IPS DF 4.7 (cell line): ENCODE measurements around the gene SCFD2.

Source experiments
- DNase-seq: peaks from one replicate; pipeline ENCODE4 v3.0.0-alpha.2; 2013; ENCODE audit warnings: low spot score; ENCODE audit errors: extremely low read depth

Gene SCFD2

DNA sequence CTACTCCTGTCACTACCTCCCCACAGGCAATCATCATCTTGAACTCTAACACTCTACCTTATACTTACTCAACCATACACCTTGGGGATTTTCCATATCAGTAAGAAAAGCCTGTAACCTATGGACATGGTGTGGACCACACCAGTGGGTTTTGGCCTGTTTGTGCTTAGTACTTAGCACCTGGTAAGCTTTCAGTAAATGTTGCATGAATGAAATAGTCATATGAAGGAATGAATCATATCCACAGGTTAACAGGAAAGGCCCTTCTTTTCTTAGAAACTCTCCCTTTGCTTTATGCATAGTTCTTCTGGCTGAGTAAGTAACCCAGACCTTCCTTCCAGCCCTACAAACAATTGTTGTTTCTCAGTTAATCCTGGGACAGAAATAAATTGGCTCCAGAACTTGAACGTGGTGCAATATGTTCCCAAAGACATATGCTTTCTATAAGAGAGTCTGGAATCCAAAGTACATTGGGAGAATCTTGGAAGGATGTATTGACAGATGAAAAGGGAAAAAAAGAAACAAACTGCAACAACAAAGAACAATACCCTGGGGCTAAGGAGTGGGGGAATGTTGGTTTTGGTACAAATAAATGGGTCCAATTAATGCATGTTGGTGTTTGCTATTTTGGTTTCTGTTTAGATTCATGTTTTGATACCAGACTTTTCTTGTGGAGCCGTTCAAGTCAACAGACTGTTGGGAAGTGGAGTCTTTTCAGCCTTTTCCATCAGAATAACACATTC is 475.9 kb downstream of the SCFD2 start:
- no peak for DNase-seq

- DNase-seq = no peak
Observed at GRCh38 chr4:52889354-52889753, 476.5 kb downstream of the SCFD2 start.

DNA sequence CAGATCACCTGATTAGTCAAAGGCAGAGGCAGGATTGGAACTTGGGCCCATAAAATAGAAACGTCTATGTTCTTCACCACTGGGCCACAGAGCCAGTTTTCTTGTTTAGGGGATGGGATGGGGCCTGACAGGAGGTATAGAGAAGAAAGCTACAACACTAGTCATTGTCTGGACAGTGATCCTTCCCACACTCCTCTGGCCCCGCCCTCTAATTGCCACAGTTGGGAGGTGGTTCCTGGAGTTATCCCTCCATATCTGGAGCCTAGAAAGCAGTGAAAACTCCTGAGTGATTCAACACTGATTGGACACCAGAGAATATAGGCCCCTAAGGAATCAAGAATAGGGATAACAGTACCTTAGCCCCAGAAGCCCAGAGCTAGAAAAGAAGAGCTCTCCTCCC is 480.9 kb downstream of the SCFD2 start:
- DNase-seq = no peak

- DNase-seq = no peak
Observed at GRCh38 chr4:52883707-52884669, 481.9 kb downstream of the SCFD2 start.

DNA sequence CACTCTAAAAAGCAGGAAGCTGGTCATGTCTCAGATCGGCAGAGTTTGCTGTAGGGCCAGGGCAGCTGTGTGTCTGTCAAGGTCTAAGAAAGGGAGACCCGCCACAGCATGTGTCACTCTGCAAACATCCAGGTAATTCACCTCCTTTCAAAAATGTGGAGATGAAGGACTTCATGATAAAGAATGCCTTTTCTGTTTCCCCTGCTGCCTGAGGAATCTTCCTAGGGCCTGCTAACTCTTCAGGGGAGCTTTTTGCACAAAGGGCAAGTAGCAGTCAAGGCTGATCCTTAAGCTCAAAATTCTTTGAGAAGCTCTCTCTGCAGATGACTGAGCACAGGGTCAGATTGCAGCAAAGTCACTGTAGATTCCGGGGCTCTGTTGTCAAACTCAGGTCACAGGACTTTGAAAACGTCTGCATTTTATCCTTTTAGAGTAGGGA is 482.7 kb downstream of the SCFD2 start:
- DNase-seq = no peak

DNA sequence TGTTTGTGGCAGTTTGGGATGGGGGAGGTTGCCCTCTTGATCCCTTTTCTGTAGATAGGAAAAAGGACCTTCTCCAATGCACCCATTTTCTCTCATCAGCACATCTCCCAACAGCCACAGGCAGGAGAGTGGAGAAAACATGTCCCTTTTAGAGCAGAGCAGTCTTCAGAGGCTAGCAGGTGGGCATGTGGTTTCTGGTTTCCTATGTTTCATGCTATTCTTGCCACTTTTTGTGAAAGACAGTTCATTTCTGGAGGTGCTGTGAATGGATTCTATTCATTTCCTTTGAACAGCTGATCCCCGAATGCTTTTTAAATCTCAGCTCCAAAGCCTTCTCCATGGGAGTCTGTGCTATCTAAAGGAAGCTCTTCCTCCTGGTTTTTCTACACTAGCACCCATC is 484.9 kb downstream of the SCFD2 start:
- no peak for DNase-seq

DNA sequence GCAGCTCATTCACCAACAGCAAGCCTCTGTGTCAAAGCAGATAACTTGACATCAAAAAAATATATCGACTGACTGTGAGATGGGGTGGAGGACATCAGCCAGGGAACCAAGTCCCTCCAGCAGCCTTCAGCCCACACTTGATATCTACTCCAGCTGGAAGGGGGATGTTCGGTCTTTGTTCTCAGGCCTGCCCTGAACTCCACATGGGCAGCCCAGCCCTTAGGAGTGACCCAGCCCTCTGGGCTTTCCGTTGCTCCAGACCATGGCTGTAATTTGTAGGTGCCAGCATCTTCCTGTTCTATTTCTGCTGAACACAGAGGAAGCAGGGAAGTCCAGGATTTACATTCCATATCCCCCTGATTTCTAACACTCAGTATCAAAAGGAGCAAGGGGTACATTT is 486.4 kb downstream of the SCFD2 start:
- no peak for DNase-seq

DNA sequence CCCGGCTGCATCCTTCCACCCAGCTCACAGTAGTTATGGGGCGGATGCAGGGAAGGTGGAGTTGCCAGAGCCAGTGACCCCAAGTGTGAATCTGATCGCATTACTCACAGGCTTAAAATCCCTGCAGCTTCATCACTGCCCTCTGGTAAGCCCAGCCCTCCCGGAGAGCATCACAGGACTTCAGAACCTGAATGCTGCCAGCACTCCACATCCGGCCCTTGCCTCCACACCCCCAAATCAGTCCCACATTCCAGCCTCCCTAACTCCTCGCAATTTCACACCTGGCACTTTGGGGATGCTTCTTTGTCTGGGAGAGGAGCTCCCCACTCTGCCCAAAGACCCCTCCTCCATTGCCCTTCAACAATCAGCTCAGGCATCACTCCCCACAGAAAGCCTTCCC is 488.2 kb downstream of the SCFD2 start:
- no peak for DNase-seq

GRCh38 chr4:52877036-52877435 is 488.8 kb downstream of the SCFD2 start:
- no peak for DNase-seq

DNA sequence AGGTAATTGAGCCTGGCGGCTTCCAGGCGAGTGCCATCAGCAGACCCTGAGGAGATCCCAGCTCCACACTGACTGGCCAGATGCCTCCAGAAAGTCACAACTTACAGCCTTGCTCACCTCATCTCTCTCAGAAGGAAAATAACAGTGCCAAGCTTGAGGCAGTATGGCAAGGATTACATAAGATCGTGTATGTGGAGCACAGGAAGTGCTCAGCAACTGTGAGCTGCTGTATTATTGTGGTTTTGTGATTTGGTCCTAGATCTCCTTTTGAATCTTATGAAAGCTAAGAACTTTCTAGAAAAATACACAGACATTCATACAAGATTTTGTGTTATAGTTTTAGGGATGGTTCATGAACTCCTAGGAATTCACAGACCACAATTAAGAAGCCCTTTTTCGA is 489.8 kb downstream of the SCFD2 start:
- no peak for DNase-seq

DNA sequence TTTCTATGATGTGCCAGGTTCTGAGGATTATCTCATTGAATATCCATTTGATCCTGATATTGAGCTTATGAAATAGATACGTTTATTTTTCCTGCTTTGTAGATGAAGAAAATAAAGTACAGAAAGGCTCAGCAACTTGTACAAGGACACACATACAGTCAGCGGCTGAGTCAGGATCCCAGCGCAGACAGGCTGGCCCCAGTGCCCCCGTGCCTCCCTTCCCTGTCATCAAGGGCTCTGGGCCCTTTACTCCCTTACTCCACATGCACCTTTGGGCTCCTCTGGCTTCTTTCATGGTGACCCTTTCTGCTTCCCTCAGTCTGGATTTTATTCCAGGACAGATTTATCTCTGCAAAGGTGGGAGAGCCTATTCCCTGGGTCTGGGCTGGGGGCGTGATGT is 490.9 kb downstream of the SCFD2 start:
- DNase-seq = no peak

DNA sequence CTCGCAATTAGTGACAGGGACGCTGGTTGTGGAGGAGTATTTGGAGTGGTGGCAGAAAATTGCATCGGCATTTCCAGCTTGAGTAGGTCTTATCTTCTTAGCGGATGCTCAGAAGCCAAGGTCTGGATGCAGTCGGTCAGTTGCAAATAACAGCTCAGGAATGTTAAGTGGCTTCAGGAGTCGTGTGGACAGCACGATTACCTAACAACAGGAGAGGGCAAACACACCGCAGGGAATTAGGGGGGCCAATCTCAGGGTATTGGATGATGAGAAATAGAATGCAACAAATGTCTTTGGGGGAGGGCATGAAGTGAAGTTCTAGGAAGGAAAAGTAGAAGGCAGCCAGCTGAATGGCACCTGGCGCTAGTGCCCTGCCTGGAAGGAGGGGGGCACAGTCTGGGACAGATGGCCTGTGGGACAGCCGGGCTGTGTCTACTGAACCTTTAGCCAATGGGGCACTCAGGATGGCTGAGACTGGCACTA is 492.0 kb downstream of the SCFD2 start:
- DNase-seq = peak; percentile 91

DNA sequence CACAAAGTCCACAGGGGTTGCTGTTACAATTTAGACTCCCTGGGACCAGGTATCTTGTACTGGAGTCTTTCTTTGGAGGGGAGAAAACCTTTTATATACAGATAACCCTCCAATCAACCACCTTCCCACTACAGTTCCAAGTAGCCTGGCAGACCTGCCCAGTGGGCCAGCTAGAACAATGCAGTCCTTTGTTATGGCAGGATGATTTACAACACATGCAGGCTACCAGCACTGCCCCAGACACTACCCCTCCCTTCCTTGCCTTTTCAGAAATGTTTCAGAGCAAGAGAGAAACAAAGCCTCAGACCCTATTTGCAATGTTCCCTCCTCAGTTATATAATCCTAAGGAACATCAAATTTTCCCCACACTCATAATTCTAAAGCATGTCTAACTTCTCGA is 492.7 kb downstream of the SCFD2 start:
- DNase-seq = no peak

DNA sequence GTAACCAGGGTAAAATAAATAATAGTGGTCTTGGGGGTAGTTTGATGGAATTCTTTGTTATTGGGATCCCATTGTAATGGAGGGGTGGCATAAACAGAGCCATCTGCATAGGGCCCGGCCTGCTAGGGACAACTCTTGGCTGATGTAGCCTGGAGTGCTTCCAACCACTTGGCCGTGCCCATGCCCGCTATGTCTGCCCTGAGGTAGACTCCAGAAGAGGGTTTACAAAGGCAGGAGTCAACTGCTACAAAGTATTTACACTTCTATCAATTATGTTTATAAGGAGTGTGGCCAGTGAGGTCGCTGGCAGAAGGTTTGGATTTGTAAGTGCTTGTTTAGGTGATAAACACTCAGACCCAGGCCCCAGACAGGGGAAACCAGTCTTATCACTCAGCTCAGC is 495.6 kb downstream of the SCFD2 start:
- DNase-seq = no peak

DNA sequence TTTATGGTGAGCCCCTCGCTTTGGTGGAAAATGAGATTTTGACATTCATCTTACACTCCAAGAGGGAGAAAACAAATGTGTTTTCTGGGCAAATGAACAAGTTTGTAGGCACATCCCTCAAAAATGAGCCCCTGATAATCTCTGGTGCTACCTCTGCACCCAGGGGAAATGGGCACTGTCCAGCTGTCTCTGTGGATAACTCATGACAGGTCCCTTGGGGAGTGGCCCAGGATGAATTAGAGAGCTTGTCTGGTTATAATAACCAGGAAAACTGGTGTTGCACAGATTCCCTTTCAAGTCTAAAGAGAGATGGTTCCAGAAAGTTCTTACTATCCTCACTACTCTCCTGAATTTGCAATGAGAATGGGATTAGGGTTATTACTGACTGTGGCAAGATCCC is 496.2 kb downstream of the SCFD2 start:
- DNase-seq = no peak

DNA sequence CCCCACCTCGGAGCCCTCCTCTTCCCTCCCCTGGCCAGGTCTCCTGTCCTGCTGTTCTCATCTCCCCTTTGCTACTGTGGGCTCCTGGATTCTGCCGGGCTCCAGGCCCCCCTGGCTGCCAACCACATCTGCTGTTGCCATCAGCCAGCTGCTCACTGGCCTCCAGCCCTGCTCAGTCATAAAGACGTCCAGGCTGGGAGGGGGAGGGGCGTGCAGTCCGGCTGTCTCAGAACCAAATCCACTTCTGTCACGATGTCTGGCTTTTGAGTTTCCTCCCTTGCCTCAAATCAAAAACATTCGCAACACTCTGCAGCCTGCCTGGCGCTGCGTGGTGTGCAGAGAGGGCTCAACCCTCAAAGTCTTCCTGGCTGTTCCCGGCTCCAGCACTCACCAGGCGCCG is 496.7 kb downstream of the SCFD2 start:
- DNase-seq = no peak

GRCh38 chr4:52868133-52868532 is 497.7 kb downstream of the SCFD2 start:
- no peak for DNase-seq

DNA sequence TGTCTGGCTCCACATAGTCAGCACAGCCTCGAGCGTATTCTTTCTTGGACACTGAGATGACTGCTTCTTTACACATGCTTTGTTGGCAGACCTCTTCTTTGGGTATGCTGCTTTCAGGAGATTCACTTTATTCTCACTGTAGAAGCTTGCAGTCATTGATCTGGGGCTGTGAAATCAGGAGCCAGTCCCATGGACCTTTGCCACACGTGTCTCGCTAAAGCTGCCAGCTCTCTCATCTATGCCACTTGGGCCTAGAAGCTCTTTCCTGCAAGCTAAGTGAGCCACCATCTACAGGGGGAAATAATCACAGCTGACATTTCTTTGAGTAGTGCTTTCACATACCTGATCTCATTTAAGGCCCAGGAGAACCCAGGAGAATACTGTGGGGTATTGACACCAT is 498.7 kb downstream of the SCFD2 start:
- DNase-seq = no peak

DNA sequence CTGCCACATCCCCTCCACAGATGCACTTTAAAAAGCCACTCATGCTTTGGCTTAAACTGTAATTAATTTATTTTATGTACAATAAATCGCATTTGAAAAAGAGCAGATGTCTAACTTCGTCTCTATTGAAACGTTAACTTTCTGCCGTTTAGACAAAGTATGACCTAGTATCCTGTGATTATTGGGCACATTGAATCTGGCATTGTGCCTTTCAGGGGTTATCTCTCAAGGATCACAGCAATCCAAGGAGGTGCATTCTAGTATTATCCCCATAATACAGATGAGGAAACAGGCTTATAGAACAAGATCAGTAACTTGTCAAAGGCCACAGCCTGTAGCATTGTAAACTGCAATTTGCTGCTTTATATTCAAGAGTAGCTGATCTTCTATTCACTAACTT is 499.1 kb downstream of the SCFD2 start:
- no peak for DNase-seq

DNA sequence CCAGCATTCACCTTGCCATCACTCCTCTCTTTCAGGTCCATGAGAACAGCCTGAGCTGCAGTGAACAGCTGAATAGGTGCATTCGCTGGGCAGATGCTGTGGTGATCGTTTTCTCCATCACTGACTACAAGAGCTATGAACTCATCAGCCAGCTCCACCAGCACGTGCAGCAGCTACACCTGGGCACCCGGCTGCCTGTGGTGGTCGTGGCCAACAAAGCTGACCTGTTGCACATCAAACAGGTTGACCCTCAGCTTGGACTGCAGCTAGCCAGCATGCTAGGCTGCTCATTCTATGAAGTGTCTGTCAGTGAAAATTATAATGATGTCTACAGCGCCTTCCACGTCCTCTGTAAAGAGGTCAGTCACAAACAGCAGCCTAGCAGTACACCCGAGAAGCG is 500.6 kb downstream of the SCFD2 start:
- no peak for DNase-seq

DNA sequence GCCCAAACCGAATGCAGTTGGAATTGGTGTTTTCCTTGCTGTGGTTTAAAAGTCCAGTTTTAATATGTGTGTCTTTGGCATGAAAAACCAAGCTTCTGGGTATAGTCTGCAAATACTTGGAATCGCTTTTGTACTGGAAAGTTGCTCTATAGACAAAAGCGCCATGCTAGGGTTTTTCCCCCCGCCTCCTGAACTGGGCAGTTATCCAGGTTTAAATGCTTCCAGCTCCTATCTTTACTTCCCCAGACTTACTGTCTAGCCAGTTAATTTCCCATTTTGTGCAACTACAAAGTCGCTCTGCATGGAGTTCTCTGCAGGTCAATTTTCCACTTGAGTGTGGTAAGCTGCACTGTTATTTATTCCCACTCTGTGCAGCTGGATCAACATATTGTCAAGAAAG is 501.1 kb downstream of the SCFD2 start:
- no peak for DNase-seq

DNA sequence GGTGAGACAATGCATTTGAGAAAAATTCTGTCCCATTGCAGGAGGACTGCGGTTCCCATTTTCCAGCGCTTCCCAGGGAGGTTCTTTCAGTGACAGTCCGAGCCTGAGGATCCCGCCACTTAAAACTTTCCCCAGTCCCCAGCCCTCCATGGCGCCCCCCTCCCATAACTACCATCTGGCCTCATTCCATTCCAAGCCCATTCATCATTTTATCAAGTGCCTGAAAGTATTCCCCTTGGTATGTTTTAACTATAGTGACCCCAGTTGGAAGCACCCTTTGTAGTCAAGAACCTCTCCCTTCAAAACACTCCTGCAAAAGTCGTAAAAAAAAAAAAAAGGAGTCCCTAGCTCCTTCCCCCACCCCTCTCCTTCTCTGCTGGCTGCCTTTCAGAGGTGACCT is 502.5 kb downstream of the SCFD2 start:
- no peak for DNase-seq
